Activated CD8-positive, alpha-beta memory T cell treated with anti-CD3 and anti-CD28 coated beads for 24 hours (primary cell): ENCODE data around the gene CDKN1B.

Source experiments
- DNase-seq: peaks from one replicate; pipeline ENCODE4 v3.0.0-alpha.2; 2020

CDKN1B gene

GRCh38 chr12:12770262-12770661 lies 53.1 kb downstream of the CDKN1B start:
- DNase-seq, result no peak
